SK-N-SH (cell line): ENCODE results near the gene OR10R2. TPM values are rescaled to one million over a fixed set of nuclear protein-coding genes. Genes with fewer than 3 reads are reported as not detected.

Source experiments
- CTCF ChIA-PET: fragments of 300-600, 350-600 bp; formaldehyde crosslinking; extraction: SDS; loops from one replicate; lab custom pipeline; 2021; lab: Yijun Ruan, JAX
- POLR2A ChIA-PET: fragments of 350-600 bp; sonication (Branson Sonifier 250); formaldehyde crosslinking; extraction: SDS; loops from one replicate; lab custom pipeline; 2020; ENCODE audit warnings: antibody characterized with exemption, inconsistent platforms; lab: Yijun Ruan, JAX
- DNase-seq: peaks from one replicate; pipeline ENCODE4 v3.0.0; 2012
- H2AFZ ChIP-seq: fragments of 200-600 bp; sonication (generic); 2 replicates; pipeline ENCODE4 v1.8.1; 2016; ENCODE audit warnings: antibody characterized with exemption, mild to moderate bottlenecking, low read depth
- H3F3A ChIP-seq: fragments of 200-600 bp; sonication (generic); replicated peaks from 2 replicates; pipeline ENCODE3; 2016; ENCODE audit warnings: antibody characterized with exemption, mild to moderate bottlenecking; ENCODE audit not compliant: insufficient read depth
- H3K27ac ChIP-seq, 2 experiments: fragments of 200-500 bp in 1 of 2; fragments of 200-600 bp in 1 of 2; sonication (Bioruptor generic) in 1 of 2; sonication (generic), shearing (Covaris generic) in 1 of 2; 2 replicates each; pipeline versions ENCODE4 v1.5.1 to v1.6.1; 2014 to 2016; ENCODE audit warnings: low read depth in 2 of 2, inconsistent platforms in 1 of 2, low read length in 1 of 2, mild to moderate bottlenecking in 1 of 2, mixed read lengths in 1 of 2
- H3K27me3 ChIP-seq: fragments of 200-600 bp; sonication (generic), shearing (Covaris generic); 2 replicates; pipeline ENCODE4 v1.6.1; 2016; ENCODE audit warnings: mixed run types; ENCODE audit not compliant: insufficient read depth
- H3K36me3 ChIP-seq, 2 experiments: fragments of 200-500 bp in 1 of 2; fragments of 200-600 bp in 1 of 2; sonication (Bioruptor generic) in 1 of 2; sonication (generic) in 1 of 2; replicated peaks in 1 of 2; 2 replicates each; pipeline versions ENCODE3 to v1.5.1; 2014 to 2016; ENCODE audit warnings: low read length in 1 of 2, mild to moderate bottlenecking in 1 of 2; ENCODE audit not compliant: insufficient read depth in 2 of 2, control insufficient read depth in 1 of 2
- H3K4me1 ChIP-seq, 2 experiments: fragments of 200-500 bp in 1 of 2; fragments of 200-600 bp in 1 of 2; sonication (Bioruptor generic) in 1 of 2; sonication (generic), shearing (Covaris generic) in 1 of 2; 2 replicates each; pipeline versions ENCODE4 v1.5.1 to v1.6.1; 2014 to 2016; ENCODE audit warnings: low read depth in 1 of 2, low read length in 1 of 2, mixed run types in 1 of 2; ENCODE audit not compliant: insufficient read depth in 2 of 2, control insufficient read depth in 1 of 2
- H3K4me2 ChIP-seq: fragments of 200-600 bp; sonication (generic), shearing (Covaris generic); 2 replicates; pipeline ENCODE4 v1.6.1; 2017; ENCODE audit warnings: mixed run types
- H3K4me3 ChIP-seq, 2 experiments: fragments of 200-500 bp in 1 of 2; fragments of 200-600 bp in 1 of 2; sonication (Bioruptor generic) in 1 of 2; sonication (generic), shearing (Covaris generic) in 1 of 2; 2 replicates each; pipeline versions ENCODE4 v1.5.1 to v1.8.1; 2014 to 2016; ENCODE audit warnings: low read depth in 2 of 2, inconsistent platforms in 1 of 2, low read length in 1 of 2, mild to moderate bottlenecking in 1 of 2, mixed read lengths in 1 of 2, moderate library complexity in 1 of 2
- H3K79me2 ChIP-seq: fragments of 200-600 bp; sonication (generic); 2 replicates; pipeline ENCODE4 v1.8.1; 2017; ENCODE audit warnings: mild to moderate bottlenecking; ENCODE audit not compliant: insufficient read depth
- H3K9ac ChIP-seq: fragments of 200-600 bp; sonication (generic); 2 replicates; pipeline ENCODE4 v1.6.1; 2017; ENCODE audit warnings: mixed run types
- H3K9me2 ChIP-seq: fragments of 200-600 bp; sonication (generic); 2 replicates; pipeline ENCODE4 v1.6.1; 2017; ENCODE audit warnings: mixed run types
- H3K9me3 ChIP-seq: fragments of 200-600 bp; sonication (generic); 2 replicates; pipeline ENCODE4 v1.6.1; 2017; ENCODE audit warnings: mixed run types, mild to moderate bottlenecking, moderate library complexity
- H4K20me1 ChIP-seq: fragments of 200-600 bp; sonication (generic); 2 replicates; pipeline ENCODE4 v1.6.1; 2017; ENCODE audit warnings: mild to moderate bottlenecking, mixed run types; ENCODE audit not compliant: insufficient read depth
- CTCF ChIP-seq: fragments of 200-600 bp; sonication (generic); IDR thresholded peaks from 2 replicates; pipeline ENCODE4 v1.6.1; 2017; ENCODE audit warnings: antibody characterized with exemption, mild to moderate bottlenecking, moderate library complexity
- ELF1 ChIP-seq: IDR thresholded peaks from 2 replicates; pipeline ENCODE4 v1.4.0; 2012
- EZH2phosphoT487 ChIP-seq: fragments of 200-600 bp; sonication (generic); IDR thresholded peaks from 2 replicates; pipeline ENCODE4 v1.6.1; 2017; ENCODE audit warnings: low read depth, mixed run types, mild to moderate bottlenecking, antibody characterized with exemption, moderate library complexity, borderline replicate concordance
- FOSL2 ChIP-seq: IDR thresholded peaks from 2 replicates; pipeline ENCODE4 v1.4.0; 2012; ENCODE audit warnings: low read depth, mild to moderate bottlenecking, moderate library complexity, borderline replicate concordance
- FOXJ3 ChIP-seq: sonication (generic); formaldehyde crosslinking; IDR thresholded peaks from 2 replicates; pipeline ENCODE4 v1.5.1; 2020; ENCODE audit warnings: mild to moderate bottlenecking, missing genetic modification reagents
- FOXM1 ChIP-seq: IDR thresholded peaks from 2 replicates; pipeline ENCODE4 v1.4.0; 2012; ENCODE audit warnings: low read depth, mild to moderate bottlenecking
- IRF3 ChIP-seq: fragments of 150-350 bp; IDR thresholded peaks from 2 replicates; pipeline ENCODE4 v1.6.1; 2016; ENCODE audit warnings: mild to moderate bottlenecking, low read depth, low read length
- MAX ChIP-seq: IDR thresholded peaks from 2 replicates; pipeline ENCODE4 v1.4.0; 2012; ENCODE audit warnings: low read depth
- MEF2A ChIP-seq: IDR thresholded peaks from 2 replicates; pipeline ENCODE4 v1.4.0; 2012; ENCODE audit warnings: low read depth, borderline replicate concordance
- NFIC ChIP-seq: IDR thresholded peaks from 2 replicates; pipeline ENCODE4 v1.4.0; 2012; ENCODE audit warnings: borderline replicate concordance
- POLR2AphosphoS5 ChIP-seq: IDR thresholded peaks from 2 replicates; pipeline ENCODE4 v1.6.1; 2012; ENCODE audit warnings: low read depth, low read length
- REST ChIP-seq: IDR thresholded peaks from 2 replicates; pipeline ENCODE4 v1.6.1; 2012; ENCODE audit warnings: mild to moderate bottlenecking, low read depth, low read length, moderate library complexity
- RFX5 ChIP-seq: IDR thresholded peaks from 2 replicates; pipeline ENCODE4 v1.6.1; 2012; ENCODE audit warnings: mild to moderate bottlenecking, improper control_type of control experiment, low read length
- USF1 ChIP-seq: IDR thresholded peaks from 2 replicates; pipeline ENCODE4 v1.4.0; 2012; ENCODE audit warnings: low read depth, borderline replicate concordance
- ZBTB33 ChIP-seq: IDR thresholded peaks from 2 replicates; pipeline ENCODE4 v1.4.0; 2012; ENCODE audit warnings: low read depth, borderline replicate concordance
- polyA plus RNA-seq, 3 experiments: library from polyadenylated mRNA; depleted of rRNA; stranded (reverse); fragments of >200 nt; gene quantifications; 2 replicates each; pipeline ENCODE4 v1.2.3, GENCODE V29; 2012

Gene OR10R2
- polyA plus RNA-seq (2012; rRNA removed), result not detected in 2 replicates
- polyA plus RNA-seq (2012; cell fraction: cytosol; rRNA removed), result not detected in 2 replicates
- polyA plus RNA-seq (2012; cell fraction: nucleus; rRNA removed), result not detected in 2 replicates

- TF ChIP-seq FOSL2 (no peak), EZH2phosphoT487 (no peak), NFIC (no peak), MAX (no peak), FOXJ3 (CRISPR knock-in tag) (no peak), IRF3 (no peak), FOXM1 (no peak), USF1 (no peak), REST (no peak), CTCF (no peak), MEF2A (no peak), ELF1 (no peak), RFX5 (no peak), ZBTB33 (no peak), POLR2AphosphoS5 (no peak)
- Histone ChIP-seq H3K27me3 (no peaks in the 10 kb centered on the region), H3K36me3 (no peaks in the 10 kb centered on the region), H2AFZ (no peak within 1 kb of the TSS), H3K4me2 (no peak within 1 kb of the TSS), H3K79me2 (no peaks in the 10 kb centered on the region), H3K9ac (no peak within 1 kb of the TSS), H3K4me3 (no peak within 1 kb of the TSS), H4K20me1 (no peaks in the 10 kb centered on the region), H3F3A (no peaks in the 10 kb centered on the region), H3K27ac (no peak within 1 kb of the TSS), H3K9me2 (no peaks in the 10 kb centered on the region), H3K9me3 (no peaks in the 10 kb centered on the region; the same call in 1 of the 2 replicates), H3K4me1 (no peaks in the 10 kb centered on the region)
- ChIA-PET POLR2A (no interaction called here), CTCF (no interaction called here)
- no peak for DNase-seq
Observed at GRCh38 chr1:158471920-158472319, at the start of gene OR10R2. TSS of gene OR10R2 (plus strand) at chr1:158472220. CDS start at chr1:158472326, 106 bp downstream.
